ENCODE data around the gene TBC1D3B.
"Not testable (repeated sequence)": the region's sequence is repeated elsewhere in the genome, so short reads cannot be mapped to it uniquely, and the experiment has no call there.

Gene TBC1D3B

DNA sequence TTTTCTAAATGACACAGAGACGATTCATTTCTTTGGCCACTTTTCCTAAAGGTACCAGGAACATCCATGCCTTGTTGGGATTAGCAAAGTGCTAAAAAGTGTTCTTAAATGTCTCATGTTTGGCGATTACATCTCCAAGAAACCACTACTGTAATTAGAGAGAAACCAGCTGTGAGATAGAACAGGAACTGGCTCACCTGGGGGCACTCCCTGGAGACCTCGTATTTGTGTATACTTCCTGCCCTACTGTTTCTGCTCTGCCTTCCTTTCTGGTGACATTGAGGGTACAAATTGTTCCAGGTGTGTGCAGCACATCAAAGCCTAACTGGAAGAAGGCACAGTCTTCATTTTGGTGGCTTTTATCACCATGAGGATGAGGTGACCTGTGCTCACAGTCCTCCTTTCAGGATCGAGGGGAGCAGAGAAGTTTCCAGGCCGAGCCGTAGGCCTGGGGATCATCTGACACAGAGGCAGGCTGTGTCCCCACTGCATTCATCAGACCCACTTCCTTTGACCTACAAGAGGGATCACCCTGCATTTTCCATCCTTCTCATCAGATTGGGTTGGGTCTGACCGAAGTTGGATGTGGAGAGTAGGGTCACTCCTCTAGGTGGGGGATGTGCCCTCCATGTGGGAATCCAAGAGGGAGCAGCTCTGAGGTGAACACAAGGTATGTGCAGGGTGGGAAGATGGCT is 49.1 kb downstream of the TBC1D3B start:
- DNase-seq: no peak

DNA sequence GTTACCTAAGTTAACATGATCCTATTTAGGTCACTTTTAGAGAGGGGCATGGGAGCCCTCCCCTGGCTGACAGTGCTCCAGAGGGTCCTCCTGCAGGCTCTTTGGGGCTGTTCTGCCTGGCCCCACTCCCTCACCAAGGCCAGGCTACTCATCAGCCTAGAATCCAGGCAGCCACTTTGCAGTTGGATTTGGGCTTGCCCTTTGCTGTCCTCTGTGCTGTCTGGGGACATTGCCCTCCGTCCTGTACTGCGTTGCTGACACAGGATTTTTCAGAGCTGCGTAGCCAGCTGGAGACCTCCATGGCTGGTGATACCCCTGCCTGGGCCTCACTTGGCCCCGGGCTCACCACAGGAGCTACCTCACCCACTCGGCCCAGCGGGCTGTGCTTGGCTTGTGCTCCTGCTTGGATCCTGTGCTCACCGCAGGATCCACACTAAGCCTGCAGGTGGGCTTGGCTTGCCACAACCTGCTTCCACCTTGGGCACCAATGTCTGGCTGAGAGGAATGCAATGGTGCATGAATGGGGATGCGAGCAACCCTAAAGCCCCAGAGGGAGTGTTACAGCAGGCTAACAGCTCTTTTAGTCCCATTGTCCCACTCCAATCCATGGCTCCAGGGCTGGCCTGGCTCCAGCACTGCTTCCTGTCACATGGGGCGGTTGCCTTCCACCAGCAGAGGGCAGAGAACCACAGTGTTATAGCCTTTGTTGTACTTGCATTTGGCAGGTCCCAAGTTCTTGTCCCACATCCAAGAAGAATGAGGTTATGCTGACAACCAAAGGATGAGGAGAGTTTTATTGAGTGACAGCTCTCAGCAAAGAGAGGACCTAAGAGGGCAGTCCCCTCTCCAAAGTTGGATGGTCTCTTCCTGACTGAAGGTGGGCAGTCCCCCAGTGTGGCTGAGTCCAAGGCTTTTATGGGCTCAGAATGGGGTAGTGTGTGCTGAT is 51.3 kb downstream of the TBC1D3B start:
- DNase-seq: no peak

DNA sequence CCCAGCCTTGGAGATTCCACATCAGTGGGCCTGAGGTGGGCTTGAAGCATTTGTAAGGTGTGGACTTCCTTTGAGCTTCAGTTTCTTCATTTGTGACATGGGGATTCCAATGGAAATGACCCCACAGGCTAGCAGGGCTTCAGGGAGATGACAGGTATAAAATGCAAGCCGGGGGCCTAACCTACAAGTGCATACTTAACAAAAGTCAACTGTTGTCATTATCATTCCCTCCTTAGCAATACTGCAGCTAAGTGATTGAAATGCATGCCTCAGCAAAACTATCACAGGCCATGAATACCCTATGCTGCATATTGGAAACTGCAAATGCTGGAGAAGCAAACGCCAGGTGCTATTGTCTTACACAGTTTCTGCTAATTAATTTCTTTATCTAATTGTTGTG is 53.0 kb downstream of the TBC1D3B start:
- no peak for DNase-seq

DNA sequence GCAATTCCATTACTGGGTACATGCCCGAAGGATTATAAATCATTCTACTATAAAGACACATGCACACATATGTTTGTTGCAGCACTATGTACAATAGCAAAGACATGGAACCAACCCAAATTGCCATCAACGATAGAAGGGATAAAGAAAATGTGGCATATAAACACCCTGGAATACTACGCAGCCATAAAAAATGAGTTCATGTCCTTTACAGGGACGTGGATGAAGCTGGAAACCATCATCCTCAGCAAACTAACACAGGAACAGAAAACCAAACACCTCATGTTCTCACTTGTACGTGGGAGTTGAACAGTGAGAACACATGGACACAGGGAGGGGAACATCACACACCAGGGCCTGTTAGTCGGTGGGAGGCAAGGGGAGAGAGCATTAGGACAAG is 55.3 kb downstream of the TBC1D3B start:
- not testable (repeated sequence) for DNase-seq

DNA sequence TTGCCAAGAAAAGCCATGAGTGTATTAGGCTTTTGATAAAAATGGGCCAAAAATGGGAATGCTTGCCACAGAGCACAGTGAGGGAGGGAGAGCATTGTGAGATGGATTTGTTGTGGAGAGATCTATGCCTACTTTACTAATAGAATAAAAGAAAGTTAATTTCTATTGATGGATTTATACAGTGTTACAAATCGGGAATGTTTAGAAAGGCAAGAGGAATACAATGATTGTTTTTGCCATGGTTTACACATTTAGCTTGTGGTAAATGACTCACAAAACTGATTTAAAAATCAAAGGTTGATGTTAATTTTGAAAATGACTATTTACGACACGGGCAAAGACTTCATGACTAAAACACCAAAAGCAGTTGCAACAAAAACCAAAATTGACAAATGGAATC is 56.2 kb downstream of the TBC1D3B start:
- DNase-seq: no peak

DNA sequence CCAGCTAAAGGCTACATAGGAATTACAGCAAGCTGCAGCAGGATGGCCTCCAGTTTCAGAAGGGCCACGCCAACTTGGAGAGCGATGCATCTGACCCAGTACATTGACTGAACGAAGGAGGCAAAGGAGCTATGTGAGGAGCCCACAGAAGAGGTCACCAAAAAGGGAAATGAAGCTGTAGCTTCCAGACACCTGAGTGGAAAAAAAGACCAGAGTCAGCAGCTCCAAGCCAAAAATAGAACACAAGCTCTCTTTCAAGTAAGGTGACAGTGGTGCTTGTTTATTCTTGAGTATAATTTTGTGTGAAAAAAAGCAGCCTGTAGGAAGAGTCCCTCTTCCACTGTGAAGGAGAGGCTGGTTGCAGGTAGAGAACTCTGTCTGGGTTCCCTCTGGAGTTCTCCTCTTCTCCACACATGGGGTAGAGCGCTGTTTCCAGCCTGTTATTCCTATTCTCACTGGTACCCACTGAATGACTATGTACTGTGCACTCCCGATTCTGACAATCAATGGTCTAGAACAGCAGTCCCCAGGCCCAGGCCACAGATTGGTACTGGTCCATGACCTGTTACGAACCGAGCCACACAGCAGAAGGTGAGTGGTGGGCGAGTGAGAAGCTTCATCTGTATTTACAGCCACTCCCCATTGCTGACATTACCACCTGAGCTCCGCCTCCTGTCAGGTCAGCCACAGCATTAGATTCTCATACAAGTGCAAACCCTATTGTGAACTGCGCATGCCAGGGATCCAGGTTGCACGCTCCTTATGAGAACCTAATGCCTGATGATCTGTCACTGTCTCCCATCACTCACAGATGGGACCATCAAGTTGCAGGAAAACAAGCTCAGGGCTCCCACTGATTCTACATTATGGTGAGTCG is 57.7 kb downstream of the TBC1D3B start:
- no peak for DNase-seq

DNA sequence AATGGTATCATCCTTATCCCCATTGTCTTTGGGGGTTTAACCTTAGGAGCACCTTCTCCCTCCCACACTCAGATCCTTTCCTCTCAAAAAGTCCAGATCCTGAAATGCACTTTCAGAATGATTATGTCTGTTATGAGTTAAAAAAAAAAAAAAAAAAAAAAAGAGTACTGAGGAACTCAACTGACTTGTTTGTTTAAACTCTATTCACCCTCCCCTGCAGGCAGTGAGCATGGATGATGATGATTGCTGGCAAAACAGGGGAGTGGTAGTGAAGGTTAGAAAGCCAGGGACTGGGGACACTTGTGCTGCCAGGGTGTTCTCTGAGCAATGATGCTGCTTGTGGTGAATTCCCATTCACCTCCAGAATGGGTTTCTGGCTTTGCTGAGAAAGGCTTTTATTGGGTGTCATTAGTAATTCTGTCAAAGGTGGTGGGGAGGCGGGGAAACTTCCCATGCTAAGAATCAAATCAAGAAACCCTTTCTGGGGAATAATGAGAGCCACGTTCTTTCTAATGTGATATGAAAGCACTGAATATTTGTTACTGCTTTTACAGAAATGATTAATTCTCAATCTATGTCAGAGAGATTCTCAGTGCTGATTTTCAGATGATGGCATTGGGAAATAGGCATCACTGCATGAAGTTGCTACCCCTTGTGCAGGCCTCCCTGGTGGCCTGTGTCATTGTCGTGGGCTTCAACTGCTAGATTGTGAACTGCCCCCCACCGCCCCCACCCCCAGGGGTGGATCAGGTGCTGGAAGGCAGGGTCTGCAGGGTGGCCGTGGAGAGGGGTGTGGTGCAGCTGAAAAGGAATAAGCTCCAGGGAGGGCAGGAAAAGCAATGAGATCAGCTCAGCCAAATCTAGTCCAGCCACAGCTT is 58.7 kb downstream of the TBC1D3B start:
- no peak for DNase-seq
